ENCODE measurements around the gene RPS6KA2. TPM values are rescaled to one million over a fixed set of nuclear protein-coding genes. Genes with fewer than 3 reads are reported as not detected.

The RPS6KA2 gene
- total and polyA plus RNA-seq, 2 donors (not counting 1 experiment from before 2014, with no cell fraction given), result 2.2 to 16.0 TPM

DNA sequence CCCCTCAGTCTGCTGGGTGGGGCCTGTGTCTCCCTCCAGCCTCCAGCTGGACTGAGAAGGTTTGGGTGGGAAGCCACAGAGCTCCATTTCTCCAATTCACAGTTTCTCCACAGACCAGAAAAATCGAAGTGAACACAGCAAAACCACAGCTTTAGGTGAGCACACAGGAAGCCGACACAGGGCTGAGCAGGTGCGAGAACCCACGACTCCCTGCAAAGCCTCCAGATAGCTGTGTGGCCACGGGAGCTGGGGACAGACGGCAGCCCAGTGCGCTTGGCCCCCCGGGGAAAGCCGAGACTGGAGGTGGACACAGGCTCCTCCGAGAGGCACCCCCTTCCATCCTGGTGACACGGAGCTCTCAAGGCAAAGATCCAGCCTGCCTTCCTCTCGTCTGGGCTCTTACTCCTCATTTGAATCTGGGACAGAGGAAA lies 215.3 kb downstream of the RPS6KA2 start:
- H3K4me1 ChIP-seq (ENCODE audit: control insufficient read depth in 2 of 2, insufficient read depth in 2 of 2, low read length in 2 of 2), result peaks cover 0 to 8% of the 10 kb centered on the region in 2 donors

DNA sequence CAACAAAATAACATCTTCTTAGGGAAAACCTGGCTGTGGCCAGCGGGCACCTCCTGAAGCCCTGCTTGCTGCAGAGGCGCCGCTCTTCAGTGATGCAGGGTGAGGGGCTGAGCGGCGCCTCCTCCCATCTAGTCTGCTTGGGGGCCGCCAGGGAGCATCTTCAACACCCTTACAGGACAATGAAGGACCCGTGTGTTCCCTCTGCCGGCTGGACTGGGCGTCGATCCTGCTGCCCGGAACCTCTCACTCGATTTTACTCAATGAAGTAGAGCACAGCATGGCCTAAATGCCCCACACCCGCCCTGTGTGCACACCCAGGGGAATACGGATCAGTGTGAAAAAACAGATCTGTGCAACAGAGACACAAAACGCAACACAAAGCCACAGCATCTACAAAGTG lies 215.8 kb downstream of the RPS6KA2 start:
- intact Hi-C loops (cut with micrococcal nuclease), result no loop called here

More for the DNA sequence above, 215.3 kb downstream of the RPS6KA2 start:
- TF ChIP-seq, protein P1, sequence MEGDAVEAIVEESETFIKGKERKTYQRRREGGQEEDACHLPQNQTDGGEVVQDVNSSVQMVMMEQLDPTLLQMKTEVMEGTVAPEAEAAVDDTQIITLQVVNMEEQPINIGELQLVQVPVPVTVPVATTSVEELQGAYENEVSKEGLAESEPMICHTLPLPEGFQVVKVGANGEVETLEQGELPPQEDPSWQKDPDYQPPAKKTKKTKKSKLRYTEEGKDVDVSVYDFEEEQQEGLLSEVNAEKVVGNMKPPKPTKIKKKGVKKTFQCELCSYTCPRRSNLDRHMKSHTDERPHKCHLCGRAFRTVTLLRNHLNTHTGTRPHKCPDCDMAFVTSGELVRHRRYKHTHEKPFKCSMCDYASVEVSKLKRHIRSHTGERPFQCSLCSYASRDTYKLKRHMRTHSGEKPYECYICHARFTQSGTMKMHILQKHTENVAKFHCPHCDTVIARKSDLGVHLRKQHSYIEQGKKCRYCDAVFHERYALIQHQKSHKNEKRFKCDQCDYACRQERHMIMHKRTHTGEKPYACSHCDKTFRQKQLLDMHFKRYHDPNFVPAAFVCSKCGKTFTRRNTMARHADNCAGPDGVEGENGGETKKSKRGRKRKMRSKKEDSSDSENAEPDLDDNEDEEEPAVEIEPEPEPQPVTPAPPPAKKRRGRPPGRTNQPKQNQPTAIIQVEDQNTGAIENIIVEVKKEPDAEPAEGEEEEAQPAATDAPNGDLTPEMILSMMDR (IDR thresholded peaks at IDR 0.05), result no peak
- no peak for TF ChIP-seq EZH2 (IDR thresholded peaks at IDR 0.05; ENCODE audit: borderline replicate concordance, insufficient read depth, low read depth, low read length, poor library complexity, severe bottlenecking)
- no peak overlapping the region for H3K4me3 Mint-ChIP-seq
- WGBS (ENCODE audit: insufficient coverage), result 40% methylated on average over 12 of the region's 12 CpGs
- H3K9me3 ChIP-seq (ENCODE audit: control extremely low read depth in 1 of 3, control insufficient read depth in 2 of 3, insufficient read depth in 1 of 3, low read length in 2 of 3), result peaks cover 0 to 10% (median 0%) of the 10 kb centered on the region in 3 donors
- H3K27me3 ChIP-seq (replicated peaks in 1 of 4; ENCODE audit: control extremely low read depth in 1 of 4, control insufficient read depth in 3 of 4, insufficient read depth in 4 of 4, low read length in 3 of 4), result no peaks in the 10 kb centered on the region
- ATAC-seq (ENCODE audit: low read depth), result no peak
- H3K36me3 ChIP-seq (replicated peaks in 1 of 2; ENCODE audit: control extremely low read depth in 1 of 2, control insufficient read depth in 1 of 2, extremely low read depth in 1 of 2, insufficient read depth in 2 of 2, low read length in 1 of 2), result no peaks in the 10 kb centered on the region
- POLR2A ChIA-PET, result no interaction called here
- H3K4me1 Mint-ChIP-seq, result peaks cover 12% of the 10 kb centered on the region
- CTCF ChIA-PET, result interaction anchor here (1.3 kb wide), 1 partner anchor 98 kb away, joined by 3 read pairs; no protein-coding TSS in a partner anchor
- H3K9me3 Mint-ChIP-seq (ENCODE audit: insufficient read depth), result peaks cover 10% of the 10 kb centered on the region
- H3K4me2 ChIP-seq (replicated peaks; ENCODE audit: low read depth, low read length, poor library complexity, severe bottlenecking), result no peak overlapping the region
- no peak overlapping the region for H3K9ac ChIP-seq (ENCODE audit: low read length)
- no peak overlapping the region for H3K27ac ChIP-seq (ENCODE audit: low read length in 2 of 2)
- H3K27ac Mint-ChIP-seq, result no peak overlapping the region
- intact Hi-C loops (cut with micrococcal nuclease), result no loop called here
- no peaks in the 10 kb centered on the region for H3K27me3 Mint-ChIP-seq
- H4K20me1 ChIP-seq (ENCODE audit: control insufficient read depth, insufficient read depth, low read length, poor library complexity, severe bottlenecking), result no peaks in the 10 kb centered on the region
- no peaks in the 10 kb centered on the region for H3K79me2 ChIP-seq (ENCODE audit: control insufficient read depth, insufficient read depth, low read length)
- no peak for DNase-seq
- H2AFZ ChIP-seq (ENCODE audit: insufficient read depth, low read depth, low read length, poor library complexity, severe bottlenecking), result no peak overlapping the region
- no peak overlapping the region for H3K4me3 ChIP-seq (ENCODE audit: control extremely low read depth in 1 of 5, extremely low read depth in 1 of 5, insufficient read depth in 1 of 5, low read depth in 2 of 5, low read length in 4 of 5)

More for the DNA sequence above, 215.8 kb downstream of the RPS6KA2 start:
- H3K4me3 Mint-ChIP-seq, result no peak overlapping the region
- no peaks in the 10 kb centered on the region for H3K27me3 Mint-ChIP-seq
- no peak for DNase-seq
- H3K4me2 ChIP-seq (replicated peaks; ENCODE audit: low read depth, low read length, poor library complexity, severe bottlenecking), result no peak overlapping the region
- no peaks in the 10 kb centered on the region for H4K20me1 ChIP-seq (ENCODE audit: control insufficient read depth, insufficient read depth, low read length, poor library complexity, severe bottlenecking)
- no peaks in the 10 kb centered on the region for H3K27me3 ChIP-seq (replicated peaks in 1 of 4; ENCODE audit: control extremely low read depth in 1 of 4, control insufficient read depth in 3 of 4, insufficient read depth in 4 of 4, low read length in 3 of 4)
- H3K4me3 ChIP-seq (ENCODE audit: control extremely low read depth in 1 of 5, extremely low read depth in 1 of 5, insufficient read depth in 1 of 5, low read depth in 2 of 5, low read length in 4 of 5), result no peak overlapping the region
- TF ChIP-seq, protein P1 (IDR thresholded peaks at IDR 0.05), result no peak
- no peak for TF ChIP-seq EZH2 (IDR thresholded peaks at IDR 0.05; ENCODE audit: borderline replicate concordance, insufficient read depth, low read depth, low read length, poor library complexity, severe bottlenecking)
- H3K27ac ChIP-seq (ENCODE audit: low read length in 2 of 2), result no peak overlapping the region
- peaks cover 5% of the 10 kb centered on the region for H3K9me3 Mint-ChIP-seq (ENCODE audit: insufficient read depth)
- H3K4me1 Mint-ChIP-seq, result peaks cover 12% of the 10 kb centered on the region
- POLR2A ChIA-PET, result no interaction called here
- ATAC-seq (ENCODE audit: low read depth), result no peak
- no peaks in the 10 kb centered on the region for H3K36me3 ChIP-seq (replicated peaks in 1 of 2; ENCODE audit: control extremely low read depth in 1 of 2, control insufficient read depth in 1 of 2, extremely low read depth in 1 of 2, insufficient read depth in 2 of 2, low read length in 1 of 2)
- no peaks in the 10 kb centered on the region for H3K79me2 ChIP-seq (ENCODE audit: control insufficient read depth, insufficient read depth, low read length)
- no peak overlapping the region for H3K27ac Mint-ChIP-seq
- peaks cover 0 to 8% of the 10 kb centered on the region in 2 donors for H3K4me1 ChIP-seq (ENCODE audit: control insufficient read depth in 2 of 2, insufficient read depth in 2 of 2, low read length in 2 of 2)
- H3K9ac ChIP-seq (ENCODE audit: low read length), result no peak overlapping the region
- no peak overlapping the region for H2AFZ ChIP-seq (ENCODE audit: insufficient read depth, low read depth, low read length, poor library complexity, severe bottlenecking)
- 95% methylated on average over 15 of the region's 15 CpGs for WGBS (ENCODE audit: insufficient coverage)
- CTCF ChIA-PET, result interaction anchor here (1.3 to 1.7 kb wide), 2 partner anchors 98 to 135 kb away, joined by 3 to 6 read pairs; no protein-coding TSS in a partner anchor
- peaks cover 0 to 5% (median 0%) of the 10 kb centered on the region in 3 donors for H3K9me3 ChIP-seq (ENCODE audit: control extremely low read depth in 1 of 3, control insufficient read depth in 2 of 3, insufficient read depth in 1 of 3, low read length in 2 of 3)

Data from B cell (primary cell).